KMS-11 (cell line): ENCODE measurements around the gene SLC7A14.

ENCODE experiments used
- H2AFZ ChIP-seq: fragments of 200-600 bp; sonication (generic); 2 replicates; pipeline ENCODE4 v1.6.1; 2016; ENCODE audit warnings: antibody characterized with exemption, mixed run types, low read depth
- H3K27ac ChIP-seq: fragments of 200-600 bp; sonication (generic); 2 replicates; pipeline ENCODE4 v1.6.1; 2016; ENCODE audit warnings: mild to moderate bottlenecking, mixed run types
- H3K27me3 ChIP-seq: fragments of 200-600 bp; sonication (generic); 2 replicates; pipeline ENCODE4 v1.6.1; 2017; ENCODE audit warnings: mild to moderate bottlenecking, low read depth, mixed run types, moderate library complexity; ENCODE audit not compliant: insufficient read depth
- H3K36me3 ChIP-seq: fragments of 200-600 bp; sonication (generic); 2 replicates; pipeline ENCODE4 v1.6.1; 2017; ENCODE audit warnings: mild to moderate bottlenecking, mixed run types; ENCODE audit not compliant: insufficient read depth
- H3K4me1 ChIP-seq: fragments of 200-600 bp; sonication (generic); 2 replicates; pipeline ENCODE4 v1.6.1; 2016; ENCODE audit warnings: mild to moderate bottlenecking, low read depth, mixed run types; ENCODE audit not compliant: poor library complexity, severe bottlenecking
- H3K4me2 ChIP-seq: fragments of 200-600 bp; sonication (generic); 2 replicates; pipeline ENCODE4 v1.7.0; 2016; ENCODE audit warnings: mild to moderate bottlenecking, mixed run types
- H3K4me3 ChIP-seq: fragments of 200-600 bp; sonication (generic); IDR thresholded peaks from 2 replicates; pipeline ENCODE4 v1.6.1; 2017; ENCODE audit warnings: low read depth, low read length, mixed read lengths; ENCODE audit not compliant: insufficient read depth
- H3K79me2 ChIP-seq: fragments of 200-600 bp; sonication (generic); 2 replicates; pipeline ENCODE4 v1.6.1; 2016; ENCODE audit warnings: low read depth, mixed run types; ENCODE audit not compliant: insufficient read depth
- H3K9ac ChIP-seq: fragments of 200-600 bp; sonication (generic); 2 replicates; pipeline ENCODE4 v1.6.1; 2016; ENCODE audit warnings: mild to moderate bottlenecking, mixed run types
- H4K20me1 ChIP-seq: fragments of 200-600 bp; sonication (generic); 2 replicates; pipeline ENCODE4 v1.6.1; 2016; ENCODE audit warnings: mild to moderate bottlenecking, mixed run types; ENCODE audit not compliant: insufficient read depth
- TF ChIP-seq, protein P1 (sequence below): fragments of 200-600 bp; sonication (generic); conservative IDR thresholded peaks from 2 replicates; pipeline ENCODE4 v1.6.1; 2017; ENCODE audit warnings: low read depth, mild to moderate bottlenecking, antibody characterized with exemption, low read length, moderate library complexity, mixed read lengths

SLC7A14 gene

DNA sequence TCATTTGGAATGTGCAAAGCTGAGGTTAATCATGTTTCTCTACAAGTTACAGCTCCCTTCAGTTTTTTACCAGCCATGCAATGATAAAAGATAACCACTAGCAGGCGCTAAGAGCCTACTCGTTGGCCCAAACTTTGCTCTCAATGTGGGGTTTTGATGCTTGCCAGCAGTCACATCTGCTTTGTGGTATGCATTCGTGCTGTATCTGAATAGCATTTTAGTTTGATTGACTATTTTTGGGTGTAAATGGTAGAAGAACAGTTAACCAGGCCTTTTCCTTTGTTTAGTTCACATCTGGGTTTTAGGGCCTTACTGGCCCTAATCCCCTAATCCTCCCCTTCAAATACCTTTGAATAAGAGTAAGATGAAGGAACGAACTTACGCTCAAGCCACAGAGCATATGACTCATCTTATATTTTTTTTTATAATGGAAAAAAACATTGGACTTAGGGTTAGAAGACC is 171.6 kb downstream of the SLC7A14 start:
- Histone ChIP-seq H3K27ac (no peak overlapping the region), H3K4me2 (no peak overlapping the region), H3K4me1 (no peaks in the 10 kb centered on the region), H3K4me3 (no peak overlapping the region), H3K36me3 (no peaks in the 10 kb centered on the region), H3K27me3 (no peaks in the 10 kb centered on the region), H2AFZ (no peak overlapping the region), H3K79me2 (no peaks in the 10 kb centered on the region), H3K9ac (no peak overlapping the region), H4K20me1 (no peaks in the 10 kb centered on the region)
- TF ChIP-seq, protein P1, sequence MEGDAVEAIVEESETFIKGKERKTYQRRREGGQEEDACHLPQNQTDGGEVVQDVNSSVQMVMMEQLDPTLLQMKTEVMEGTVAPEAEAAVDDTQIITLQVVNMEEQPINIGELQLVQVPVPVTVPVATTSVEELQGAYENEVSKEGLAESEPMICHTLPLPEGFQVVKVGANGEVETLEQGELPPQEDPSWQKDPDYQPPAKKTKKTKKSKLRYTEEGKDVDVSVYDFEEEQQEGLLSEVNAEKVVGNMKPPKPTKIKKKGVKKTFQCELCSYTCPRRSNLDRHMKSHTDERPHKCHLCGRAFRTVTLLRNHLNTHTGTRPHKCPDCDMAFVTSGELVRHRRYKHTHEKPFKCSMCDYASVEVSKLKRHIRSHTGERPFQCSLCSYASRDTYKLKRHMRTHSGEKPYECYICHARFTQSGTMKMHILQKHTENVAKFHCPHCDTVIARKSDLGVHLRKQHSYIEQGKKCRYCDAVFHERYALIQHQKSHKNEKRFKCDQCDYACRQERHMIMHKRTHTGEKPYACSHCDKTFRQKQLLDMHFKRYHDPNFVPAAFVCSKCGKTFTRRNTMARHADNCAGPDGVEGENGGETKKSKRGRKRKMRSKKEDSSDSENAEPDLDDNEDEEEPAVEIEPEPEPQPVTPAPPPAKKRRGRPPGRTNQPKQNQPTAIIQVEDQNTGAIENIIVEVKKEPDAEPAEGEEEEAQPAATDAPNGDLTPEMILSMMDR, result peak; percentile 97

DNA sequence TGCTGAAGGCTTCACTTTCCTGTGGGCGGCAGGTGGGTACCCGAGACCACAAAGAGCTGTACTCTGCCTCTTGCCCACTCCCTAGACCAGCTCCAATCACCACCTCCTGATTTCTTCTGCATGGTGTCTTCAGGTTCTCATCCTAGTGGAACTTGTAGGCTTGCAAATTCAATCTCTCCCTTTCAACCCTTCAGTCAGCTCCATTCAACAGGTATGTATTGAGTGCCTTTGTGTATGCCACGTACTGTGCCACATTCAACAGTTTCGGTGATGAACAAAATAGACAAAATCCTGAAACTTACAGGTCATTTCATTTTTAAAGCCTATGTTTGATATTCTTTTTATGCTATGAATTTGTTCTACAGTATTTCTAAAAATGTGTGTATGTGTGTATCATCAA is 172.6 kb downstream of the SLC7A14 start:
- Histone ChIP-seq H3K4me3 (no peak overlapping the region), H3K36me3 (no peaks in the 10 kb centered on the region), H2AFZ (no peak overlapping the region), H3K79me2 (no peaks in the 10 kb centered on the region), H3K27ac (no peak overlapping the region), H3K27me3 (no peaks in the 10 kb centered on the region), H4K20me1 (no peaks in the 10 kb centered on the region), H3K4me2 (no peak overlapping the region), H3K4me1 (no peaks in the 10 kb centered on the region), H3K9ac (no peak overlapping the region)
- TF ChIP-seq, protein P1, result no peak

- no peak overlapping the region for H3K4me3 ChIP-seq
- no peak overlapping the region for H2AFZ ChIP-seq
- H3K4me1 ChIP-seq, result no peaks in the 10 kb centered on the region
- H3K9ac ChIP-seq, result no peak overlapping the region
- no peaks in the 10 kb centered on the region for H3K79me2 ChIP-seq
- H3K4me2 ChIP-seq, result no peak overlapping the region
- no peak overlapping the region for H3K27ac ChIP-seq
- TF ChIP-seq, protein P1, result peak; percentile 65
- no peaks in the 10 kb centered on the region for H4K20me1 ChIP-seq
- H3K36me3 ChIP-seq, result no peaks in the 10 kb centered on the region
- H3K27me3 ChIP-seq, result no peaks in the 10 kb centered on the region
Measured at GRCh38 chr3:170410428-170411029, 175.3 kb downstream of the SLC7A14 start.
